Pancreas (tissue), 10 donors: ENCODE results near the gene SELPLG. TPM values are rescaled to one million over a fixed set of nuclear protein-coding genes. Genes with fewer than 3 reads are reported as not detected.

Experiments
- ATAC-seq, 4 donors: fragments of 200-7000 bp; cut with Tn5 transposase; one replicate each; pipeline versions ENCODE4 v1.8.0 to v1.9.1; 2020; ENCODE audit warnings: mild to moderate bottlenecking in 4 of 4, moderate library complexity in 4 of 4
- DNase-seq, 6 donors: peaks; one replicate each; pipeline ENCODE4 v3.0.0-alpha.2; 2020
- FAIRE-seq: peaks from 2 replicates; lab custom pipeline; 2012; peaks lifted over from hg19 to GRCh38; lab: Jason Lieb, UNC
- H3K27ac ChIP-seq, 4 donors: fragments of 200-600 bp; sonication (generic); 1 replicate in 3 of 4; 2 replicates in 1 of 4; pipeline versions ENCODE4 v1.5.0 to v1.8.0; 2020
- H3K27me3 ChIP-seq, 4 donors: fragments of 200-600 bp; one replicate each; pipeline ENCODE4 v1.8.0; 2021
- H3K36me3 ChIP-seq, 3 donors: fragments of 200-600 bp; sonication (generic) in 1 of 3; one replicate each; pipeline versions ENCODE4 v1.5.0 to v1.8.0; 2020 to 2021
- H3K4me1 ChIP-seq, 3 donors: fragments of 200-600 bp; one replicate each; pipeline ENCODE4 v1.8.0; 2021
- H3K4me3 ChIP-seq, 4 donors: fragments of 200-600 bp; sonication (generic) in 2 of 4; one replicate each; pipeline versions ENCODE4 v1.5.0 to v1.8.0; 2020 to 2021
- H3K9me3 ChIP-seq, 4 donors: fragments of 200-600 bp; one replicate each; pipeline ENCODE4 v1.8.0; 2021
- CTCF ChIP-seq, 4 donors: fragments of 200-600 bp; sonication (generic) in 3 of 4; IDR thresholded peaks; one replicate each; pipeline versions ENCODE4 v1.5.0 to v1.8.0; 2021; ENCODE audit warnings: antibody characterized with exemption in 4 of 4
- WGBS, 2 donors: extraction: QIAGEN DNeasy Blood & Tissue Kit; methylation state at CpG; one replicate each; pipeline ENCODE4 v1.1.7; 2013; 5-methylcytosine and 5-hydroxymethylcytosine counted together
- intact Hi-C, 3 donors: fragments of 100-400 bp; cut with DNase I; formaldehyde crosslinking; loops; one replicate each; pipeline versions ENCODE4 v1.11.1 to v1.14.2; 2022
- polyA plus RNA-seq, 2 donors: library from polyadenylated mRNA; stranded (reverse); fragments of 200-250 nt; gene quantifications; one replicate each; pipeline ENCODE4 v1.2.3, GENCODE V29; 2013
- total RNA-seq, 6 donors: library from RNA; stranded (reverse); fragmentation: NEBNext Ultra II Directional in 4 of 6; extraction: Animal tissue kit (Norgen Biotek cat#: 25700) in 4 of 6; gene quantifications; one replicate each; pipeline versions ENCODE4 v1.2.1 to v1.2.4, GENCODE V29; 2021 to 2023
- donor health status: healthy with polysubstance abuse.
- donor health status: DM: no; HTN: no; CAD: no; lungs with moderate emphysema.
- donor health status: DM: no; HTN: no; CAD: no.
- donor health status: control.
- donor health status: control.
- donor health status: Bipolar disorder and iron deficiency.
- donor health status: DM: yes; HTN: yes; CAD: no.
- donor health status: DM: no; HTN: no; CAD: no.
- donor health status: DM: no; HTN: no; CAD: no.
- donor health status: DM: yes; HTN: yes; CAD: no.

SELPLG gene
- total and polyA plus RNA-seq, 8 donors, result 0.28 to 9.5 (median 1.2) TPM

DNA sequence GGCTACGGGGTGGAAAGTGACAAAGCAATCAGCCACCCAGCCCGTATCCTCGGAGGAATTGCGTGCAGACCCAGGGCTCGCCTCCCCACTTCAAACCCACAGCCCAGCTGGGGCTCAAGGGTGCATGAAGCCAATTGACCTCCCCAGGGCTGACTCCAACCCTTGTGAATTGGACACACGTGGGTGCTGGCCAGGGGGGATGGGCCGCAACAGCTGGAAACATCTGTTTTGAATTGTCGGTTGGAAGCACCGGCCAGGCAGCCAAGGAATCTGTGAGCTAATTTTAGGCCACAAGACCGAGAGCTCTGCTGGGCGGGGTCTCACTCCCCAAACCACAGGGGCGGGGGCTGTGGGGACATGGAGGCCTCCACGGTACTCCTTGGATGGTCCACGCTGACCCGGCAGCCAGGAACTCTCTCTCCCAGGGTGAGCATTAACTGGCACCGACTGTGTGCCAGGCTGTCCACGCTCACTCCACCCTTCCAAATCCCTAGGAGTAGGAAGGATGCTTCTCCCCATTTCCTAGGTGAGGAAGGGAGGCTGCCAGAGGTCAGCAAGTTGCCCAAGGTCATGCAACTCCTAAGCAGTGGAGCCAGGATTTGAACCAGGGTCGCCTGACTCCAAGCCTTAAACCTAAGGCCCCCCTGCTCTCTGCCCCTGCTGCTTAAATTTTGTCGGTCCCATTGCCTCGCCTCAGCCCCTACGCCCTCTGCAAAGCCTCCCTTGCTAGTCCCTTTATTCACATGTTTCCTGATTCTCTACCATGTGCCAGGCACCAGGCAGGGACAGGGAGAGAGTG is 24.0 kb downstream of the SELPLG start:
- H3K27ac ChIP-seq, result no peak overlapping the region
- no peaks in the 10 kb centered on the region for H3K36me3 ChIP-seq
- intact Hi-C loops, result loop anchor here in 1 of 3 donors (5.0 kb wide), 1 partner anchor 37 kb away; no protein-coding TSS in a partner anchor
- WGBS, 2 donors, result 63% methylated on average over 21 of the region's 21 CpGs
- no peaks in the 10 kb centered on the region for H3K4me1 ChIP-seq
- FAIRE-seq (no peak), DNase-seq (peak in 3 of 6 donors; percentile 16 to 39 (median 39)), ATAC-seq (peak in 2 of 4 donors; percentile 40 to 45)
- no peaks in the 10 kb centered on the region for H3K9me3 ChIP-seq
- TF ChIP-seq CTCF (IDR thresholded peaks at IDR 0.05), result no peak
- no peak overlapping the region for H3K4me3 ChIP-seq
- H3K27me3 ChIP-seq, result no peaks in the 10 kb centered on the region

DNA sequence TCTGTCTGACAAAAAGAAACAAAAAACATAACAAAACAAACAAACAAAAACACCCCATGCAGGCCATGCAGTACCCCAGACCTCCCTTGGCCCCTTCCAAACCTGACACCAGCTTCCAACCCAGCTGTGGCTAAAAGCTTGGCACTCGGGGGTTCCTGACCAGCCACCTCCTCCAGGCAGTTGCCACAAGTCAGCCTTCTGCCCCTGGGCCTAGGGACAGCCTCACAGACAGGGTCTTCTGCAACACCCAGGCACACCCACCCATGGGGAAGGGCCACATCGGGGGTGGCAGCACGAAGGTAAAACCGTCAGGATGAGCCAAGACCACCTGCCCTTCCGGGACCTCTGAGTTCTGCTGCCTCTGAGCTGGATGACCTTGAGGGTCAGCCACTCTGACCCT is 25.1 kb downstream of the SELPLG start:
- intact Hi-C loops, result no loop called here
- no peaks in the 10 kb centered on the region for H3K36me3 ChIP-seq
- no peak overlapping the region for H3K27ac ChIP-seq
- DNase-seq, result no peak
- no peak for TF ChIP-seq CTCF (IDR thresholded peaks at IDR 0.05)
- H3K27me3 ChIP-seq, result no peaks in the 10 kb centered on the region
- no peak for ATAC-seq
- H3K4me1 ChIP-seq, result no peaks in the 10 kb centered on the region
- no peak for FAIRE-seq
- WGBS, 2 donors, result 66 to 75% methylated on average over 5 of the region's 5 CpGs
- H3K9me3 ChIP-seq, result no peaks in the 10 kb centered on the region
- H3K4me3 ChIP-seq, result no peak overlapping the region

GRCh38 chr12:108607981-108608600 is 25.6 kb downstream of the SELPLG start:
- WGBS, 2 donors, result 64 to 77% methylated on average over 10 of the region's 10 CpGs
- no peak for TF ChIP-seq CTCF (IDR thresholded peaks at IDR 0.05)
- Histone ChIP-seq H3K9me3 (no peaks in the 10 kb centered on the region), H3K4me3 (no peak overlapping the region), H3K27me3 (no peaks in the 10 kb centered on the region), H3K27ac (no peak overlapping the region), H3K4me1 (no peaks in the 10 kb centered on the region), H3K36me3 (no peaks in the 10 kb centered on the region)
- no peak for FAIRE-seq
- no peak for ATAC-seq
- intact Hi-C loops, result no loop called here
- no peak for DNase-seq

- no peak for TF ChIP-seq CTCF (IDR thresholded peaks at IDR 0.05)
- H3K27me3 ChIP-seq, result no peaks in the 10 kb centered on the region
- H3K4me1 ChIP-seq, result no peaks in the 10 kb centered on the region
- H3K36me3 ChIP-seq, result no peaks in the 10 kb centered on the region
- FAIRE-seq (no peak), ATAC-seq (no peak), DNase-seq (no peak)
- H3K9me3 ChIP-seq, result no peaks in the 10 kb centered on the region
- H3K4me3 ChIP-seq, result no peak overlapping the region
- no peak overlapping the region for H3K27ac ChIP-seq
- 69 to 76% methylated on average over 9 of the region's 9 CpGs for WGBS, 2 donors
- intact Hi-C loops, result no loop called here
Observed at GRCh38 chr12:108606492-108606891, 27.2 kb downstream of the SELPLG start.
